Measurements from ENCODE around the gene CTSV.
A peak's percentile ranks its signal among the peaks of the same experiment; 100 is the strongest.
"Not testable (repeated sequence)": the region's sequence is repeated elsewhere in the genome, so short reads cannot be mapped to it uniquely, and the experiment has no call there.

CTSV gene

DNA sequence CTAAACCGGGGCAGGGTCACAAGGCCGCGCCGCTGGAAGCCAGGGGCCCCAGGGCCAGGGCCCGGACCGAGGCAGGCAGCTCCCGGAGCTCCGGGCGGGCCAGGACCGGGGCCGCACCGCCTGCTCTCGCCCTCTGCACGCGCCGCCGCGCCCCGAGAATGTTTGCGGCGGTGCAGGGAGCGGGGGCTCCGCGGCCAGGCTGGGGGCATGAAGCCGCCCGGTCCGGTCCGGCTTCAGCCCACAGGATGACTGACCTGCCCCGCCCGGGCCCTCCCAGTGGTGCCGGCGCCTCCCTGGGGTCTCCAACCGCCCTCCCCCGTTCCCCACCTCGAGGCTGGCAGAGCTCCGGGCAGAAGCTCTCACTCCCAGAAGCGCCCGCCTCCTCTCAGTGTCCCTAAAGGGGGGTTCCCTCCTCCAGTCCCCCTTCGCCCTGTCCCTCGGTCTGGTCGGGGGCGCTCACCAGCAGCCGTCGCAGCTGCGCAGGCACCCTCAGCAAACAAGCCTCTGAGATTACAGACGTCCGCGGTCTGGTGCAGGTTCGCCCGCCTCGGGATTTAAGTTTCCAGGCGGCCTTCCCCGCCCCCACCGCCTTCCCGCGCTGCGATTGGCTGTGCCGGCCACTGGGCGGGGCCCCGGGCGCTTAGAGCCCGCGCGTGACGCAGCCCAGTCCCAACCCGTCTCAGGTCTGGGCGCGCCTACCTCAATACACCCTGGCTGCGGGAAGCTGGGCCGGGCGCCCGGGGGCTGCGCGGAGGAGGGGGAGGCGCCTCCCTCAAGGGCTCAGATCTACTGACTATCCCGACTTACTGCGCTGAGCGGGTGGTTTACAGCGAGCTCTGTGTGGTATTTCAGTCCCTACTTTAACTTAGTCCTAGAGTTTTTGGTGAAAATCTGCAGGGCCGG is at the start of gene CTSV:
TSS of gene CTSV (minus strand) at position 532 of the 903 bp plus-strand sequence. CDS start 1,099 bp downstream, outside the sequence.
- DNase-seq: peak; percentile 90

DNA sequence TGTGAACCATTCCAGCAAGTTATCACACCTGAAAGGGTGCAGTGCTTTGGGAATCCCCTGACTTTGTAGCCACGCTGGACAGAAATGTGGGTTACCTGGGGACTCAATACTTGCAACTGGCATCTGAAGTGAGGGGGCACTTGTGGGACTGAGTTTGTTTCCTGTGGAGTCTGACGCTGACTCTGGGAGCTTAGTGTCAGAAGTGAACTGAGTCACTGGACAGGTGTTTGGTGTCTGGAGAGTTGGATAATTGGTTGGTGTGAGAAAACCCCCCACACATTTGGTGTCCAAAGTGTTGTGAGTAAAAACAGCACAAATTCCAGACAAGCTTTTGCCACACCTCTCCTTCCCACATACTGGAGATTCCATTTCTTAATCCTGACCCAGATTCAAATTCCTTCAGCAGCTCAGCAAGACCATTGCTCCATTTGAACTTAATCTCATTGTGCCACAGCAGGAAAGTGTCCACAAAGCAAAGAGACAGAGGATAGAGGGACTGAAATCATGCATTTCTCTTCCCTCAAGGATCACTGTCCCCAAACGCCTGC is 48.8 kb upstream of the CTSV start:
- not testable (repeated sequence) for DNase-seq

DNA sequence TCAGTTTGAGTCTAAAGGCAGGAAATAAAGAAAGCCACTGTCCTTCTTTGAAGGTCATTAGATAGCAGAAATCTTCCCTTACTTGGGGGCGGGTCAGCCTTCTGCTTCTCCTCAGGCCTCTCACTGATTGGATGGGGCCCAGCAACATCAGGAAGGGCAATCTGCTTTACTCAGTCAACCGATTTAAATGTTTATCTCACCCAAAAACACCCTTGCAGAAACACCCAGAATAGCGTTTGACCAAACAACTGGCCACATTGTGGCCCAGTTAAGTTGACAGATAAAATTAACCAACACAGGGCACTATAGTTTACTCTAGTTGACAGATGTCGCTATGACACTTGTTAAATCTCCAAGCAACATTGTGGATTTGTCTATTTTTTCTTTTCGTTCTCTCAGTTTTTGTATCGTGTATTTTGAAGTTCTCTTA is 45.6 kb upstream of the CTSV start:
- not testable (repeated sequence) for DNase-seq

DNA sequence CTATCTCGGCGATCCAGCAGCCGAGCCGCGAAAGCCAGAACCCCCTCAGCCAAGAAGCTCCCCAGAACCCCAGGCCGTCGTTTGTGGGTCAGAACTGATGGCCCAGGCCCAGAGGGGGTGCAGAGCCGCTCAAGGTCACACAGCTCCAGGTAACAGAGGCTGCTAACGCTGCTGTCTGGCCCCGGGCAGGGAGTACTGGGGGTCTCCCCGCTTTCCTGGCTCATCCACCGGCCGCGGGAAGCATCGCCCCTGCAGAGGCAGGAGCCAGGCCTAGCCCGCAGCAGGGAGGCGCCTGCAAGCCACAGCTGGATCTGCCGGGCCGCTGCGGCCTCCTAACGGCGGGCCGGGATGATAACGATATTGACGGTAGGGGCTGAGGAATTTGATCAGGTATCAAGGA is 39.4 kb upstream of the CTSV start:
- no peak for DNase-seq

DNA sequence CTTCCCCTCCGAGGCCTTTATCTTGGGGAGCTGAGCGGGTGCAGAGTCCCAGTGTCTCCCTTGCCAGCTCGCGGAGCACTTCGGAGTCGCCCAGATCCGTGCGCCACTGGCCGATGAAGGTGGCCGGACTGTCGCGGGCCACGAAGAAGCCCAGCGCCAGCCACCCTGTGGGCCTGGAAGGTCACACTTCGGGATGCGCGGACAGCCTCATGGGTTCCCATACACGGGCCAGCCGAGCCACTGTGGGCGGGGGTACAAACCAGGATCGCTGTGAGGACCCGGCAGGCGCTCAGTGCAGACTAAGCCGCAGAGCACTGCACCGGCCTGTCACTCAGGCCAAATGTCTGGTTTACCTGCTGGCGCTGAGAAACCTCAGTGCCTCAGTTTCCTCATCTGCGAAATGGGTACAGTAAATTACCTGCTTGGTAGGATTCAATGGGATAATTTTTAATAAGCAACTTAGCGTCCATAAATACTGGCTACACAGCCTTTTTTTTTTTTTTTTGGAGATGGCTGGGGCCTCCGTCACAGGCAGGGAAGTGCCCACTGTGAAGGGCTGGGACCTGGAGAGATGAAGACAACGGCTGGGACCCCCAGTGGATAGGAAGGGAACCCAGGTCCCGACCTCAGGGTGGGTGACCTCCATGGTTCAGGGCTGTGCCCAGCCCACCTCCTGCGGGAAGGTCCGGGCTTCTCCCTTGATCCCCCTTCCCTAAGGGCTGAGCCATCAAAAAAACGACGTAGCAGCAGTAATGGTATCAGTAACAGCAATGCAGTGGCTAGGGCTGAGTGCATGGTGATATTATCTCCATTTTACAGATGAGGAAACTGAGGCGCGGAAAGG is 38.7 kb upstream of the CTSV start:
- no peak for DNase-seq

DNA sequence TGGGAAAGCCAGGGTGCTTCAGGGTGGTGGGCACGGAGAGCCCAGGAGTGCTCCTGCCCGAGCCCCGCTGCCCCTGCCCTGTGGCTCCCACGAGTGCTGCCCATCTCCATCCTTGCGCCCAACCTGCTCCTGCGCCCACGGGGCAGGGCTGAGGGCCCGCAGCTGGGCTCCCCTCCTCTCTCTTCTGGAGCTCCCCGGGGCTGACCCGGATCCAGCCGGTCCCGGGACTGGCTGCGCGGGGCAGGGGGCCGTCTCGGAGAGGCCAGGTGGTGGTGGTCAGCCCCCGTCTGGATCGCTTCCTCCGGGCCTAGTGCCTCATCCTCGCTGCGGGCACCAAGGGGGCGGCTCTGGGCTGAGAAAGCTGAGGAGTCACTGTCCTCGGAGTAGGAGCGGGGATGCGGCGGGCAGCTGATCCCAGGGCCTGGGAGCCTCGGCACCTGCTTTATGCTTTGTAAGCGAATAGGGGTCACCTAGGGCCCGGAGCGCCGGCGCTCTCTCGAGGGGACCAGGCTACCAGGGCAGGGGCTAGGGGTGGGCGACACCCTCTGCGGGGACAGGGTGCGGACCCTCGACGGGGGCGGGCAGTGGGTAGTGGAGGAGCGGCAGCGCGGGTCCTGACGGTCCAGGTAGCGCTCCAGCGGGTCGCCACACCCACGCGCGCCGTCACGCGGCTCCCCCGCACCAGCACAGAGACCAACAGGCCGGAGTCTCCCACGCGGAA is 37.9 kb upstream of the CTSV start:
- not testable (repeated sequence) for DNase-seq

DNA sequence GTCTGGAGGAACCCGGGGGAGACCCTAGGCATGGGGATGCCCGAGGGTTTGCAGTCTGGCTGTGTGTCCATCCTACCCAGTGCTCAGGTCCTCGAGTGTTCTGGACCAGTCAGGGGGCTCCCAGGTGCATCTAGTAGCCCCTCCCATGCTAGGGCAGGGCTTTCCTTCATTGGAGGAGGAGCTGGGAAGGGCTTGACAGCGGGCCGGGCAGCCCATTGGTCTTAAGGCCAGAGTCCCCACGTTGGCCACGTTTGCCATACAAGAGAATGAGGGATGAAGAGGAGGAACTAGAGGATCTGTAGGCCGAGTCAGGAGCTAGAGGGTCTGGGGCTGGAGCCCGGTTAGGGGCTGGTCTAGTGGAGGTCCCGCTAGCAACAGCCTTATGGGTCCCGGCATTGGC is 37.3 kb upstream of the CTSV start:
- DNase-seq: no peak

DNA sequence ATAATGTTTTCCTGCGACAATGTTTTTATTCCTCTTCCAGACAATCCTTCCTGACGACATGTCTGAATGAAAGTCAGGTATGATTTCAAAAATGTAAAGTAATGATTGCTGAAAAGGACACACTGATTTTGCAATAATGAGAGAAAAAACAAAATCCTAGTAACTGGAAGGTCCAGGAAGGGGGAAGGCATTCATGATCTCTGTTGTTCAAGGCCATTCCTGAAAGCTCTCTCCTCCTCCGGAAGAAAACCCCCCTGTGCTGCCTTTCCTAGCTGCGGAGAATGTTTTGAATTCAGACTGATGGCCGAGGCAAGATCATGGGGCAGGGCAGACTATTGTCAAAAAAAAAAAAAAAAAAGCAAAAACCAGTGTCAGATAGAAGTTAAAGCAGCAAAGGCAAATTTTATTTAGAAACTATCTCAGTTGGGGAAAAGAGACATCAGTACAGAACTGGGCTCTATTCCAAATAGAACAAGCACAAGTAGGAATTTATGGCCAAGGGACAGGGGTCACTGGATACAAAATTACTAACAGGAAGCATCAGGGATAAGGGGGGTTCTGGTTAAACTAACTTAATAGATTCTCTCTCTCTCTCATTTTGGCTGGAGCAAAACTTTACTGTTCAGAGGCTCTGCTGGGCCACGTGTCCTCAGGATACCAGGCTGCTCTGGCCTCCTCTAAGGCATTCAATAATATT is 36.5 kb upstream of the CTSV start:
- no peak for DNase-seq

DNA sequence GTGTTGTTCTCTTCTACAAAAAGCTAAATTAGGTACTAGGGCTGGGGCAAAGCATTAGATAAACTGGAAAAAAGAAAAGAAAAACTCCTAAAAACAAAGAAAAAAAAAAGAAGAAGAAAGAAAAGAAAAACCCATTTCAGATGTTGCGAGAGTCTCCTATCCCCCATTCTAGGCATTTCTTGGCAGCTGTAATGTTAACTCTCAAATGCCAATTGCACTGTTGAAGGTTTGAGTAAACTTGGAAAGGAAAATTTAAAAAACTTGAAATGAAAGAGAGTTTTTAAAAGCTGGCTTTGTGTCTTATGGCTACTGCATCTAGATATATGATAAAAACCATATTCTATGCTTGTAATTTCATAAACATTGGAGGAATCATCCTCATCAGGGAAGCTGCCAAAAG is 34.6 kb upstream of the CTSV start:
- no peak for DNase-seq

DNA sequence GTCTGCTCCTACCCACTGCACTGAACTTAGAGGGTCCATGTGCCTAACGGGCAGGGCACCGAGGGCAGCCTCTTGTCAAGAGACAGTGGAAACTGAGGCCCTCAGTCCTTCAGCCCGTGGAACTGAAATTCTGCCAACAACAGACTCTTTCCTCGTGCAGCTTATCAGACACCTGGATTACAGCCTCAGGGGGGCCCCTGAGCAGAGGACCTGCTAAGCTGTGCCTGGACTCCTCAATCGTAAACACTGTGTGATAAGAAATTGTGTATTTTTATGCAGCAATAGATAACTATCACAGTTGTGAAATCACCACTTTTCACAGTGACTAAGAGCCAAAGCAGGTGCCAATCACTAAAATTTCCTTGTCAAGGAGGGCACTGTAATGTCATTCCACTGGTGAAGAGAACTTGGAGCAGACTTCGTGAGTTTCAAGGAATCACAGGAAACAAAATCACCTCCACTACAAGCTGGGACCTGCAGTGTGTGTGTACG is 33.4 kb upstream of the CTSV start:
- no peak for DNase-seq

DNA sequence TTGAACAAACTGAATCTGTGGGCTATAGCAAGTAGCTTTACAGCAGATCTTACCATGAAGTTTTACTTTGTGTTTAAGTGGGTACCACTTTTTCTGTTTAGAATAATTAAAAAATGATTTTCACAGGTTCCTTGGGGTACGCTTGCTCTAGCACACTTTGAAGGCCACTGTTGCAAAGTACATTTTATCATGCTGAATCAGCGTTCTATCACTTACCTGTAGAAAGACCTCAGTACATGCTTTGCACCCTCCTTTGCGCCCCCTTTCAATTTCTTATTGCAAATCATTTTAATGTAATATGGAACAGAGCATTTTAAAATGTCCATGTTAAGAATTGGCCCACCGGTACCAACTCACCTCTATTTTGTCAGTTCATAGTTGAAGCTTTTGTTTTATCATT is 31.4 kb upstream of the CTSV start:
- not testable (repeated sequence) for DNase-seq

DNA sequence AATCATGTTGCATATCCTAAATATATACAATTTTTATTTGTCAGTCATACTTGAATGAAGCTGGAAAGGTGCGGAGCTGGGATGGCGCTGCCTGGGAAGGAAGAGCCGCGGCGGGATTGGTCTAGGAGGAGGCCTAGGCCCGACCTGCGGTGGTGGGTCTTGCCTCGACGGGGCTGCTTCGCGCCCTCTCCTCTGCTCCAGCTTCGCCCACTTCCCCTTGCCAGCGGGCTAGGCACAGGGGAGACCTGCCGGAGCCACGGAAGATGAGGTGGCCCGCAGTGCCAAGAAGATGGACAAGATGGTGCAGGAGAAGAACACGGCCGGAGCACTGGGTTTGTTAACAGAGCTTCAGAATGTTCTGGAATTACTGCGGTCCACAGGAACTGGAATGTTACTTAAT is 28.5 kb upstream of the CTSV start:
- DNase-seq: no peak

DNA sequence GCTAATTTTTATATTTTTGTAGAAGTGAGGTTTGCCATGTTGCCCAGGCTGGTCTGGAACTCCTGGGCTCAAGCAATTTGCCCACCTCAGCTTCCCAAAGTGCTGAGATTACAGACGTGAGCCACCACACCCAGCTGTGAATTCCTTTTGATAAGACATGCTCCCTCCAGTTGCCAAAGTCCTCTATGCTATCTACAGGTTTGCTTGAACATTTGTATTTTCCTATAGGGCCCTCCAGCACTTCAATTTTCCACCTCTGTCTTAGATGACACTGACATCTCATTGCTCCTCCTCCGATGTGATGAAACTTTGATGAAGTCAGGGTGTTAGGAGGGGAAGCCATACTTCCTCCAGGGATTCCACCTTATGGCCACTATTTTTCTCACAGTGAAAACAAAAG is 25.2 kb upstream of the CTSV start:
- DNase-seq: no peak

DNA sequence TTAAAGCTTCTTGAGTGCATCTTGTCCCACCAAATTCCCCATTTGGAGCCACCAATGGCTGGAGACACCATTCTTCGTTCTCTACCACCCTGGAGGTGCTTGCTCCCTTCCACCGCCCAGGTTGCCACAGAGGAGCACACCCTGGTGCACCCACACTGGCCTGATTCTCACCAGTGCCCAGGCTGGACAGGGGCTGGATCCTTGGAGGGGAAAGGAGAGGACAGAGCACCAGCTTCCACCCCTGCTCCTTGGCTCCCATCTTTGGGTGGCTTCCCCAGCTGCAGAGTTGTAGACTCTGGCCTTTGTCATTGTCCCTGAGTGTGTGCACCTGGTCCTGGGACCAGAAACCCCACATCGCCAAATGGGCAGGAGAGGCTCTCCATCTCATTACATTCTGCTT is 21.9 kb upstream of the CTSV start:
- DNase-seq: no peak

DNA sequence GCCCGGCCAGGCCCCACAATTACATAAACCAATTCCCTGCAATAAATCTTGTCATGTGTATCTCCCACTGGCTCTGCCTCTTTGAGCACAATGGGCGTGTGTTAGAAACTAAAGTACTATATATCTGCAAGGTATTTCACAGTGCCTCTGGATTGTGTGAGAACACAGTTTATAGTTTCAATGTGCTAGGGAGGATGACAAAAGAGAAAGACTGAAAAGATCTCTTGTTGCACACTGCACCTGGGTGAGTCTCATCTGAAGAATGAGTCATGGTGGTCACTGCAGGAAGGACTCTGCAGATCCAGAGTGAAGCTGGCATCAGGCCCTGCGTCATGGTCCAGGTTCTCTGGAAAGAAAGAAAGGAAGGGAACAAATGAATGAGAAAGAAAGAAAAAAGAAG is 20.7 kb upstream of the CTSV start:
- DNase-seq: no peak

DNA sequence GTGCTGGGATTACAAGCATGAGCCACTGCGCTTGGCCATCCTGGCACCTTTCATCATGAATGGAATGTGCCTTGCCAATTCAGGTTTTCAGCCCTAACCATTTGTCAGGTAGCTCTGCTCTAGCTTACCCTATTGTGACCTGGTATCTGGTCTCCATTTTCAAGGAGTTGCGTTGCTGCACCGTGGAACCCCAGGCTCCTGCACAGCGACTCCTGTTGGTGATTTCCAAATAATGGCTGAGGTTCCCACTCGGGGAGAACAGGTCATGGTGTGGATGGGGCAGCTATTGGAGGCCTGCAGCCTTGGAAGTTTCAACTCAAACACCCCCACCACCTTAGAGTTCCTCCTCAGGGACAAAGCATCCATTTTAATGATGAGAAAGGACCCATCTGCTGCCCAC is 18.7 kb upstream of the CTSV start:
- no peak for DNase-seq

DNA sequence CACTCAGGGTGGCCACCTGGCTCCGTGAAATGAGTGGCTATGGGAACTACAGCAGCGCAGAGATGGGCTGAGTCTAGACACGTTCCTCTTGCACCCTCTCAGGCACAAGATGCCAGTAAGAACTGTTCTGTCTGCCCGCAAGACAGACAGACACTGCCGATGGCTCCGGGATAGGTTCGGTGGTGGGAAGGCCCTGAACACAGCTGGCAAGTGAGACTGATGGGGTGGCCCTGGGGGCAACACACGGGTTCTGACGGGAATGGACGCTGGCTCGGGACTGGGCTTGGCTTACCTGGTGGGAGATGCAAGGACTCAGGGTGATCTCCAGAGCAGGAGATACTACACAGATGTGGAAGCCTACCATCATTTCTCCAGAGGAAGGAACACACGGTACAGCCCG is 16.9 kb upstream of the CTSV start:
- not testable (repeated sequence) for DNase-seq

DNA sequence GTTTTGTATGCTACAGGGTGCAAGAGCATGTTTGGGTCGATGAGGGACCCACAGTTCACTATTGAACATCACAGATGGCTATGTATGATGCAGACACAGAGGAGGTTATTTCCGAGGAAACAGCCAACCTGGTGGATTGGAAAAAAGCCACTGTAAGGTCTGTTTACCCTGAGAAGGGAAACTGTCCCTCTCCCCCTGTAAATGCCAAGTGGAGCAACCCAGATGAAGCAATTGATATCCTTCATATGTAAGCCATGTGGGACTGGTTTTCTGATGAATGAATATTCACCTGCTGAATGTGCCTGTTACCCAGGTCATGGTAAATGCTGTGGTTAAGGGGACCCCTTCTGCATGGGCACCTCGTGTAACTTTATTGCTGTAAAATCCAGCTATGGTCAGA is 14.8 kb upstream of the CTSV start:
- DNase-seq: no peak

DNA sequence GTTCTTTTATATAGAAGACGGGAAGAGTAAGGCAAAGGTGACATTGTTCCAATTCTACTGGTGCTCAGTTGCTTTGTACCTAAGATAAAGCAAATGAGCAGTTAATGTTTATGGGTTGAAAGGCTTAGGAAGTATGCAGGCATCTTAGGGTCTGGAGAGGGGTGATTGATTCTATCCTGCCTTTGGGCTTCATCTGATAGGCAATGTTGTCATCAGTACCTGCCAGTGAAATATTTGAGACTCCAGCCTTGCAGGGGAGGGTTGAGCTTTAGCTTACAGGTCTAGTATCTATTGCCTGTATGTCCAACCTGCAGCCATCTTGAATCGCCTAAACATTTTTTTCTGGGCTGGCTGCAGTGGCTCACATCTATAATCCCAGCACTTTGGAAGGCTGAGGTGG is 13.8 kb upstream of the CTSV start:
- no peak for DNase-seq

DNA sequence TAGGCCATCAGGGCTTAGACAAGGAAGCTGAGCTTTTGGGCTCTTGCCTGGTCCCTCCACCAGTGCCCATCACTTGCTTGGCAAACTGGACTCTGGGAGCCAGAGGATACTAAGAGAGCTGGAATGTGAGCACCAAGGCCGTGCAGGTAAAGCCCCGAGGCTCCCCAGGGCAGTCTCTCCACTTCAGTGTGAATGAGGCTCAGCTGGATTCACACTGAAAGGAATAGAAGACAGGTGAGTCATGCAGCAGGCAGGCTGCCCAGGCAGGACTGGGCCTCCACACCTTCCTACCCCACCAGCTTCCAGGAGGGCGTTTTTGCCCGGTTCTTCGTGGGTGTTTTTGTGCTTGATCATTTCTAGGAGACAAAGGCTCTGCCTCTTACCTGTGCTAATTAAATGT is 7.3 kb upstream of the CTSV start:
- no peak for DNase-seq

DNA sequence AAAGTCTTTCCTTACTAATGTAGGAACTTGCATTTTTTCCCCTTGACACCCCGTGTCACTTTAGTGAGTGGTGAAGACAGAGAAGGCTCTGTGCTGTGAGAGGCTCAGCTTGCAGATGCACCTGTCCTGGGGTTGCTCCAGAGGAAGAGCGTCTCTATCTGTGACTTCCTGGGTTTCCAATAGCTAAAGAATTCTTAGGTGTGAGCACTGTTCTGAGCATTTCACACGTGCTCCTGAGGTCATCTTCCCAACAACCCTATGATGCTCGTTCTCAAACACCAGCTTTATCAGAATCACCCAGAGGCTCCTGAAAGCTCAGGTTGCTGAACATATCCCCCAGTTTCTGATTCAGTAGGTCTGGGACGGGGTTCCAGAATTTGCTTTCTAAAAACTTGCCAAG is 6.4 kb upstream of the CTSV start:
- DNase-seq: no peak

DNA sequence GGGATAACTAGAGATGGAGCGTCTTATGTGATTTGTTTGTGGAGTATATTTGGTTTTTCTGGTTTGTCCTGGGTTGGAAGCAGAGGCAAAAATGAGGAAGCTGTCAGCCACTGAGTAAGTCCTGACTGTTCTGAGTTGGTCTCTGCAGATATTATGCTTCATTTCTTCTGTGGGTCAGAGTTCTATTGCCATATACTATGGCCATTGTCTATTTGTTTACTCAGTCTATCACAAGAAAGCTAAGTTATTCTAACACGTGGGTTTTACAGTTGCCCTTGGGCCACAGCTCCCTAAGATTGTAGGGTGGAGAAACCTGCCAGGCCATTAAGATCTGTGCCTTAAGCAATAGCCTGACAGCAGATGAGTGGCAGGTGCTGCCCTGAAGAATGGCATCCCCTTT is 3.0 kb upstream of the CTSV start:
- no peak for DNase-seq

Data from femur (tissue), 1 donor.